B cell (primary cell): ENCODE measurements around the gene TJAP1. TPM values are rescaled to one million over a fixed set of nuclear protein-coding genes. Genes with fewer than 3 reads are reported as not detected.

Source experiments
- ATAC-seq: fragments of 200-7000 bp; cut with Tn5 transposase; one replicate; pipeline ENCODE4 v1.10.0; 2021; ENCODE audit warnings: low read depth, mild to moderate bottlenecking, moderate number of reproducible peaks, moderate library complexity
- CTCF ChIA-PET: fragments of 350-600 bp; sonication (Branson Sonifier 250); formaldehyde crosslinking; loops from one replicate; lab custom pipeline; 2021; ENCODE audit warnings: antibody characterized with exemption, inconsistent platforms; lab: Charles Lee
- POLR2A ChIA-PET: fragments of 350-600 bp; sonication (Branson Sonifier 250); formaldehyde crosslinking; loops from one replicate; lab custom pipeline; 2021; ENCODE audit warnings: antibody characterized with exemption; lab: Charles Lee
- DNase-seq: peaks from one replicate; pipeline ENCODE4 v3.0.0; 2013
- H2AFZ ChIP-seq: 2 replicates; pipeline ENCODE4 v1.6.1; 2012; ENCODE audit warnings: mild to moderate bottlenecking, low read depth, low read length; ENCODE audit not compliant: insufficient read depth, poor library complexity, severe bottlenecking
- H3K27ac ChIP-seq, 2 donors: 1 replicate in 1 of 2; 2 replicates in 1 of 2; pipeline ENCODE4 v1.5.1; 2012 to 2013; ENCODE audit warnings: low read length in 2 of 2, mild to moderate bottlenecking in 2 of 2, moderate library complexity in 1 of 2
- H3K27me3 ChIP-seq, 4 experiments: fragments of 200-600 bp in 1 of 4; sonication (generic) in 1 of 4; replicated peaks in 1 of 4; 1 replicate in 2 of 4; 2 replicates in 2 of 4; pipeline versions ENCODE4 v1.6.1 to v1.7.0; 2013 to 2016; ENCODE audit warnings: low read length in 3 of 4, mild to moderate bottlenecking in 2 of 4, mixed read lengths in 1 of 4, moderate library complexity in 1 of 4; ENCODE audit not compliant: insufficient read depth in 4 of 4, control insufficient read depth in 3 of 4; ENCODE audit errors: control extremely low read depth in 1 of 4
- H3K36me3 ChIP-seq, 2 experiments: replicated peaks in 1 of 2; 1 replicate in 1 of 2; 2 replicates in 1 of 2; pipeline versions ENCODE4 v1.6.1 to v1.7.1; 2013; ENCODE audit warnings: low read length in 1 of 2; ENCODE audit not compliant: insufficient read depth in 2 of 2, control insufficient read depth in 1 of 2; ENCODE audit errors: control extremely low read depth in 1 of 2, extremely low read depth in 1 of 2
- H3K4me1 ChIP-seq, 2 donors: fragments of 200-600 bp in 1 of 2; sonication (generic) in 1 of 2; 1 replicate in 1 of 2; 2 replicates in 1 of 2; pipeline versions ENCODE4 v1.5.1 to v1.6.1; 2013 to 2017; ENCODE audit warnings: low read length in 2 of 2; ENCODE audit not compliant: control insufficient read depth in 2 of 2, insufficient read depth in 2 of 2
- H3K4me2 ChIP-seq: replicated peaks from 2 replicates; pipeline ENCODE3; 2012; ENCODE audit warnings: mild to moderate bottlenecking, low read depth, low read length; ENCODE audit not compliant: poor library complexity, severe bottlenecking
- H3K4me3 ChIP-seq, 5 experiments: fragments of 200-600 bp in 1 of 5; sonication (generic) in 1 of 5; 1 replicate in 3 of 5; 2 replicates in 2 of 5; pipeline versions ENCODE4 v1.5.1 to v1.7.0; 2011 to 2016; ENCODE audit warnings: low read length in 4 of 5, mild to moderate bottlenecking in 4 of 5, low read depth in 2 of 5, control low read depth in 1 of 5, moderate library complexity in 1 of 5; ENCODE audit not compliant: insufficient read depth in 1 of 5; ENCODE audit errors: control extremely low read depth in 1 of 5, extremely low read depth in 1 of 5
- H3K79me2 ChIP-seq: fragments of 200-600 bp; sonication (generic); one replicate; pipeline ENCODE4 v1.6.0; 2016; ENCODE audit warnings: low read length; ENCODE audit not compliant: control insufficient read depth, insufficient read depth
- H3K9ac ChIP-seq: fragments of 200-600 bp; sonication (generic); 2 replicates; pipeline ENCODE4 v1.6.1; 2017; ENCODE audit warnings: mild to moderate bottlenecking, low read length, moderate library complexity
- H3K9me3 ChIP-seq, 3 donors: one replicate each; pipeline versions ENCODE4 v1.6.1 to v1.7.1; 2013; ENCODE audit warnings: low read length in 2 of 3; ENCODE audit not compliant: control insufficient read depth in 2 of 3, insufficient read depth in 1 of 3; ENCODE audit errors: control extremely low read depth in 1 of 3
- H4K20me1 ChIP-seq: 2 replicates; pipeline ENCODE4 v1.6.0; 2012; ENCODE audit warnings: mild to moderate bottlenecking, low read length; ENCODE audit not compliant: insufficient read depth, control insufficient read depth, poor library complexity, severe bottlenecking
- H3K27ac Mint-ChIP-seq: one replicate; pipeline ENCODE4 v1.8.0; 2021; ENCODE audit warnings: mixed read lengths
- H3K27me3 Mint-ChIP-seq: one replicate; pipeline ENCODE4 v1.8.0; 2021; ENCODE audit warnings: mixed read lengths
- H3K4me1 Mint-ChIP-seq: one replicate; pipeline ENCODE4 v1.8.0; 2021; ENCODE audit warnings: mixed read lengths
- H3K4me3 Mint-ChIP-seq: one replicate; pipeline ENCODE4 v1.8.0; 2021; ENCODE audit warnings: mixed read lengths
- H3K9me3 Mint-ChIP-seq: one replicate; pipeline ENCODE4 v1.8.0; 2022; ENCODE audit warnings: mixed read lengths; ENCODE audit not compliant: insufficient read depth
- EZH2 ChIP-seq: IDR thresholded peaks from 2 replicates; pipeline ENCODE4 v1.6.1; 2012; ENCODE audit warnings: borderline replicate concordance, low read depth, mild to moderate bottlenecking, moderate library complexity, low read length; ENCODE audit not compliant: insufficient read depth, poor library complexity, severe bottlenecking
- WGBS: methylation state at CpG from one replicate; pipeline ENCODE4 v1.1.5; 2013; ENCODE audit warnings: missing lambda C conversion rate; ENCODE audit not compliant: insufficient coverage; 5-methylcytosine and 5-hydroxymethylcytosine counted together
- intact Hi-C: fragments of 100-400 bp; cut with micrococcal nuclease; formaldehyde crosslinking; loops from one replicate; pipeline ENCODE4 v1.10.0; 2022
- polyA plus RNA-seq: library from polyadenylated mRNA; depleted of rRNA; stranded (reverse); fragments of >200 nt; gene quantifications from 2 replicates; pipeline ENCODE4 v1.2.3, GENCODE V29; 2012
- total RNA-seq, 2 donors: library from RNA; stranded (reverse); fragments of 120-200 nt in 1 of 2; gene quantifications; 1 replicate in 1 of 2; 2 replicates in 1 of 2; pipeline versions ENCODE4 v1.2.3 to v1.2.4, GENCODE V29; 2013 to 2022
- TF ChIP-seq, protein P1 (sequence below): fragments of 200-600 bp; IDR thresholded peaks from one replicate; pipeline ENCODE4 v1.8.0; 2022; ENCODE audit warnings: antibody characterized with exemption, mild to moderate bottlenecking

The TJAP1 gene
- total and polyA plus RNA-seq, 2 donors (not counting 1 experiment from before 2014, with no cell fraction given): 59.1 to 70.7 TPM

DNA sequence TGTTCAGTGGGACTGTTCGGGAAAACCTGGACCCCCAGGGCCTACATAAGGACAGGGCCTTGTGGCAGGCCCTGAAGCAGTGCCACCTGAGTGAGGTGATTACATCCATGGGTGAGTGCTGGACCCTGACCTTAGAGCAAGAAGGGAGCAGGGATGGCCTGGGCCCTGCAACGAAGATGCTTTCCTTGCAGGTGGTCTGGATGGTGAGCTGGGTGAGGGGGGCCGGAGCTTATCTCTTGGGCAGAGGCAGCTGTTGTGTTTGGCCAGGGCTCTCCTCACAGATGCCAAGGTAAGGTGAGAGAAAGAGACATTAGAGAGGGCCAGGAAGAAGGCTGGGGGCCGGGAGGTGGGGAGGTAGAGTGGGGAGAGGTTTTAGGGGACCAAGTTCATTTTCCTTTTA lies 28.5 kb upstream of the TJAP1 start:
- no peak for ATAC-seq
- Histone ChIP-seq H3K9me3 (no peaks in the 10 kb centered on the region), H3K4me1 (no peaks in the 10 kb centered on the region), H3K27ac (no peak overlapping the region), H2AFZ (no peak overlapping the region), H3K79me2 (no peaks in the 10 kb centered on the region), H3K27me3 (no peaks in the 10 kb centered on the region), H4K20me1 (no peaks in the 10 kb centered on the region), H3K4me3 (no peak overlapping the region), H3K4me2 (no peak overlapping the region), H3K36me3 (peaks cover 0 to 57% of the 10 kb centered on the region in 2 experiments), H3K9ac (no peak overlapping the region)
- DNase-seq: no peak
- Mint-ChIP-seq H3K4me3 (no peak overlapping the region), H3K27ac (no peak overlapping the region), H3K27me3 (no peaks in the 10 kb centered on the region), H3K4me1 (no peaks in the 10 kb centered on the region), H3K9me3 (no peaks in the 10 kb centered on the region)
- POLR2A ChIA-PET: no interaction called here
- intact Hi-C loops: no loop called here
- no peak for TF ChIP-seq EZH2
- TF ChIP-seq, protein P1, sequence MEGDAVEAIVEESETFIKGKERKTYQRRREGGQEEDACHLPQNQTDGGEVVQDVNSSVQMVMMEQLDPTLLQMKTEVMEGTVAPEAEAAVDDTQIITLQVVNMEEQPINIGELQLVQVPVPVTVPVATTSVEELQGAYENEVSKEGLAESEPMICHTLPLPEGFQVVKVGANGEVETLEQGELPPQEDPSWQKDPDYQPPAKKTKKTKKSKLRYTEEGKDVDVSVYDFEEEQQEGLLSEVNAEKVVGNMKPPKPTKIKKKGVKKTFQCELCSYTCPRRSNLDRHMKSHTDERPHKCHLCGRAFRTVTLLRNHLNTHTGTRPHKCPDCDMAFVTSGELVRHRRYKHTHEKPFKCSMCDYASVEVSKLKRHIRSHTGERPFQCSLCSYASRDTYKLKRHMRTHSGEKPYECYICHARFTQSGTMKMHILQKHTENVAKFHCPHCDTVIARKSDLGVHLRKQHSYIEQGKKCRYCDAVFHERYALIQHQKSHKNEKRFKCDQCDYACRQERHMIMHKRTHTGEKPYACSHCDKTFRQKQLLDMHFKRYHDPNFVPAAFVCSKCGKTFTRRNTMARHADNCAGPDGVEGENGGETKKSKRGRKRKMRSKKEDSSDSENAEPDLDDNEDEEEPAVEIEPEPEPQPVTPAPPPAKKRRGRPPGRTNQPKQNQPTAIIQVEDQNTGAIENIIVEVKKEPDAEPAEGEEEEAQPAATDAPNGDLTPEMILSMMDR: no peak
- WGBS: 100% methylated on average over 3 of the region's 4 CpGs
- CTCF ChIA-PET: interaction anchor here (0.9 to 1.0 kb wide), 2 partner anchors 51 to 59 kb away, joined by 3 read pairs; no protein-coding TSS in a partner anchor

DNA sequence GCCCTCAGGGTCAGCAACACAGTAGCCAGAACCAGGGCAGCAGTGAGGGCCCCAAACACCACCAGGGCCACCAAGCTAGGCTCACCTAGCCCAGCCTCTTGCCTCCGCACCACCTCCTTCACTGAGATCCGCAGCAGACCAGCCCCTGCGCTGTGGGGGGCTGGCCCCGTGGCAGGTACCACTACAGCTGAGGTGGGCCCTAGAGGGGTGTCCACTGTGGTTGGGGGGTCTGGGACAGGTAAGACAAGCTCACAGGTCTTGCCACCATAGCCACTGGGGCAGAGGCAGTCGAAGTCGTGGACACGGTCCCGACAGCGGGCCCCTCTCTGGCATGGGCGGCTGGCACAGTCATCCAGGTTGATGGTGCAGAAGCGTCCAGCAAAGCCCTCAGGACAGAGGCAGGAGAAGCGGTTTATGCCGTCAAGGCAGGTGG lies 26.7 kb upstream of the TJAP1 start:
- Histone ChIP-seq H3K9ac (no peak overlapping the region), H3K4me1 (peaks cover under 1 to 6% of the 10 kb centered on the region in 2 donors), H3K27me3 (no peaks in the 10 kb centered on the region), H3K79me2 (no peaks in the 10 kb centered on the region), H3K4me2 (no peak overlapping the region), H2AFZ (no peak overlapping the region), H4K20me1 (no peaks in the 10 kb centered on the region), H3K9me3 (no peaks in the 10 kb centered on the region), H3K27ac (no peak overlapping the region), H3K4me3 (no peak overlapping the region), H3K36me3 (peaks cover 0 to 45% of the 10 kb centered on the region in 2 experiments)
- CTCF ChIA-PET: interaction anchor here (1.1 kb wide), 1 partner anchor 221 kb away, joined by 3 read pairs; the partner anchor contains the start of gene DNPH1
- Mint-ChIP-seq H3K27ac (no peak overlapping the region), H3K4me3 (no peak overlapping the region), H3K4me1 (peaks cover 5% of the 10 kb centered on the region), H3K9me3 (no peaks in the 10 kb centered on the region), H3K27me3 (no peaks in the 10 kb centered on the region)
- TF ChIP-seq EZH2: no peak
- TF ChIP-seq, protein P1: no peak
- WGBS: 94% methylated on average over 9 of the region's 13 CpGs
- intact Hi-C loops: no loop called here
- ATAC-seq (no peak), DNase-seq (no peak)
- POLR2A ChIA-PET: interaction anchor here (0.5 kb wide), 1 partner anchor 14 kb away, joined by 4 read pairs; no protein-coding TSS in a partner anchor
